AG09309 (cell line): Measurements from ENCODE around the gene TRIP12.

ENCODE experiments used
- DNase-seq: peaks from one replicate; pipeline ENCODE4 v3.0.0-alpha.2; 2010; ENCODE audit warnings: low read depth
- H3K4me3 ChIP-seq: 2 replicates; pipeline ENCODE4 v1.5.1; 2011; ENCODE audit warnings: mild to moderate bottlenecking, low read depth, low read length, moderate library complexity; ENCODE audit not compliant: control insufficient read depth
- TF ChIP-seq, protein P1 (sequence below): IDR thresholded peaks from 2 replicates; pipeline ENCODE4 v1.5.1; 2011; ENCODE audit warnings: mild to moderate bottlenecking, low read depth, low read length, inconsistent platforms; ENCODE audit not compliant: insufficient read depth, control insufficient read depth; ENCODE audit errors: missing control alignments

The TRIP12 gene

DNA sequence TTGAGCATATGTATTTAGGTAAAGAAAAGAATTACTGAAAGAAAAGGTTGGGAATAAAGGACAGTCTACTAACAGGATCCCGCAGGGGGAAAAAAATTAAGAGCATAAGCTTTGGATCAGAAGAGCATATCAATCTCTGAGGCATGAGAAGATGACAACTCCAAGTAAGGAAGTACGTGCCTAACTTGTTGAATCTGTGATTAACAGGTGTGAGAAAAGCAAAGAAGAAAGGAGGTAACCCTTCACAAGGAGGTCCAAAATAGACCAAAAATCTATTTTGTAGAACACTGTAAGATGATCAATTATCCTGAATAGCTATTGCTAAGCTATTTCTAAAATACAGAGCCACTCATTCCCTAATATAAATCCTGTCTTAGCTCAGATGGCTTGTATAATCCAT, 32.8 kb downstream of the TRIP12 start:
- DNase-seq: no peak
- no peak overlapping the region for H3K4me3 ChIP-seq
- TF ChIP-seq, protein P1, sequence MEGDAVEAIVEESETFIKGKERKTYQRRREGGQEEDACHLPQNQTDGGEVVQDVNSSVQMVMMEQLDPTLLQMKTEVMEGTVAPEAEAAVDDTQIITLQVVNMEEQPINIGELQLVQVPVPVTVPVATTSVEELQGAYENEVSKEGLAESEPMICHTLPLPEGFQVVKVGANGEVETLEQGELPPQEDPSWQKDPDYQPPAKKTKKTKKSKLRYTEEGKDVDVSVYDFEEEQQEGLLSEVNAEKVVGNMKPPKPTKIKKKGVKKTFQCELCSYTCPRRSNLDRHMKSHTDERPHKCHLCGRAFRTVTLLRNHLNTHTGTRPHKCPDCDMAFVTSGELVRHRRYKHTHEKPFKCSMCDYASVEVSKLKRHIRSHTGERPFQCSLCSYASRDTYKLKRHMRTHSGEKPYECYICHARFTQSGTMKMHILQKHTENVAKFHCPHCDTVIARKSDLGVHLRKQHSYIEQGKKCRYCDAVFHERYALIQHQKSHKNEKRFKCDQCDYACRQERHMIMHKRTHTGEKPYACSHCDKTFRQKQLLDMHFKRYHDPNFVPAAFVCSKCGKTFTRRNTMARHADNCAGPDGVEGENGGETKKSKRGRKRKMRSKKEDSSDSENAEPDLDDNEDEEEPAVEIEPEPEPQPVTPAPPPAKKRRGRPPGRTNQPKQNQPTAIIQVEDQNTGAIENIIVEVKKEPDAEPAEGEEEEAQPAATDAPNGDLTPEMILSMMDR: no peak

DNA sequence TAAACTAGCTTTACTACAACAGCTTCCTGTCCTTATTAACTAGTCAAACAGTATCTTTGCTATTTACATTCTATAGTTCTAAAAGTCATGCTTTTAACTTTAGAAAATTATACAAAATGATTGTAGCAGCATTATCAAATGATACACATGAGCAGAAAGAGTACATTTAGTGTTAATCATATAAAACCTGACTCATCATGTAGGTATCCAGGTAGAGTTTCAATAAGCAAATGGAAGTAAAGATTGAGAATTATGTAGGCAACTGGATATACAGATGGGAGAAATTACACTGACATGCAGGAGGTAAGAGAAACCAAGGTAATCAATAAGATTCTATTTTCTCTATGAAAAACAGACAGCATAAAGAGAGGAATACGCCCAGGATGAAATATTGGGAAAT, 33.8 kb downstream of the TRIP12 start:
- TF ChIP-seq, protein P1: no peak
- H3K4me3 ChIP-seq: no peak overlapping the region
- no peak for DNase-seq

DNA sequence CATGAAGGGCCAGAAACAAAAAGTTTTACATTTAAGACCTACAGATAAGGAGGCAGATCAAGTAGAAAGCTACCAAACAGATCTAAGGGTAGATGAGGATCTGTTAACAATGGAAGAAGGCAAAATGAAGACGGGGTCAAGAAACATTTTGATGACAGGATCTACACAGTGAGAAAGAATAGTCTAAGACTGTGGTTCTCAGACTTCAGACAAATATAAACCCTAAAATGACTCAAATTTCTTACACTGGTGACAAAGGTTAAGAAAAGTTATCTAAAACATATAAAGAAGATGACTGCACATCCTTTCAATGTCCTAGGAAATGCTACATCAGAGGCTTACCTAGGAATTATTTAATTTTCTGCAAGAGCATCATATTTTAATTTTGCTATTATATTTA, 34.4 kb downstream of the TRIP12 start:
- TF ChIP-seq, protein P1: no peak
- no peak overlapping the region for H3K4me3 ChIP-seq
- DNase-seq: no peak

DNA sequence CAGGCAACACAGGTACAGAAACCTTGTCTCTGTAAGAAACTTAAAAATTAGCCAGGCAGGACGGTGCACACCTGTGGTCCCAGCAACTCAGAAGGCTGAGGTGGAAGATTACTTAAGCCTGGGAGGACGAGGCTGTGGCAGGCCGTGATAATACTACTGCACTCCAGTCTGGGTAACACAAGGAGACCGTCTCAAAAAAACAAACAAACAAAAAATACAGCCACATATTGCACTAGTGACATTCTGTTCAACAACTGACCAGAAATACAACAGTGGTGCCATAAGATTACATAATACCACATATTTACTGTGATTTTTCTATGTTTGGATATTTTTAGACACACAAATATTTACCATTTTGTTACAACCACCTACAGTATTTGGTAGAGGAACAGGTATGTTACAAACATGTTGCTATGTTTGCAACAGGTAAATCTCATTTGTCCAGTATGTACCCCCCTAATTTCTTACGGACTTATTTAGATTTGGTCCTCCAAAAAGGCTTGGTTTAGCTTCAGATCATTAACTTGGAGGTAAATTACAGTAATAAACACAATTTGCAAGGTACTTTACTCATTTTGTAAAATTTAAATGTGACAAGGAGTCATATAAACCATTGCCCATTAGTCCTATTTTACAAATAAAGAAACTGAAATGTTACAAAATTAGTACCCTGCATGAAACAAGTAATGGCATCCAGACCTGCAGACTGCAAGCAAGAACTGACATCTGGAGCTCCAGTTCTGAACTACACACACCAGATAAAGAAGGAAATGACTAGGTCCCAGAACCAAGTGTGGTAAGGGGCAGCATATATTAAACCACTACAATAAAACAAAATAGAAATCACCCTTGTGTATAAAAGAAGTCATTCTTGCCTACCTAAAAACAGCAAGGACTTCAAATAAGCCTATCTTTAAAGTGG, 36.8 kb downstream of the TRIP12 start:
- H3K4me3 ChIP-seq: no peak overlapping the region
- DNase-seq: no peak
- TF ChIP-seq, protein P1: no peak

DNA sequence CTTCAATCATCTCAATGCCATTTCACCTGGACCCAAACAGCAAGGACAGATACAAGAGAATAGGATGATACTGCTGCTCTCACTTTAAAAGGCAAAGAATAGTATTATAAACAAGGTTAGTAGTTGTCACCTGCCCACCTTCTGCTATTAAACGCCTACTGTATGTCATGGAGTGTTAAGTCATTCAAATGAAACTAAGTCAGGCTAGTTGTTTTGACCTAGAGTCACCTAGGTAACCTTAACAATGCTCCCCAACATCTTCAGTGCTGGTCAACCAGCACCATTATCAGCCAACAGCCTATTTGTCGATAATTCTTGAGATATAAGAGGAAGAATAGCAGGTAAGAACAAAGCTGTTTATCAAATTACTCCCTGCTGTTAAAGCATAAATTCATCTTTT, 39.2 kb downstream of the TRIP12 start:
- TF ChIP-seq, protein P1: no peak
- DNase-seq: no peak
- H3K4me3 ChIP-seq: no peak overlapping the region

DNA sequence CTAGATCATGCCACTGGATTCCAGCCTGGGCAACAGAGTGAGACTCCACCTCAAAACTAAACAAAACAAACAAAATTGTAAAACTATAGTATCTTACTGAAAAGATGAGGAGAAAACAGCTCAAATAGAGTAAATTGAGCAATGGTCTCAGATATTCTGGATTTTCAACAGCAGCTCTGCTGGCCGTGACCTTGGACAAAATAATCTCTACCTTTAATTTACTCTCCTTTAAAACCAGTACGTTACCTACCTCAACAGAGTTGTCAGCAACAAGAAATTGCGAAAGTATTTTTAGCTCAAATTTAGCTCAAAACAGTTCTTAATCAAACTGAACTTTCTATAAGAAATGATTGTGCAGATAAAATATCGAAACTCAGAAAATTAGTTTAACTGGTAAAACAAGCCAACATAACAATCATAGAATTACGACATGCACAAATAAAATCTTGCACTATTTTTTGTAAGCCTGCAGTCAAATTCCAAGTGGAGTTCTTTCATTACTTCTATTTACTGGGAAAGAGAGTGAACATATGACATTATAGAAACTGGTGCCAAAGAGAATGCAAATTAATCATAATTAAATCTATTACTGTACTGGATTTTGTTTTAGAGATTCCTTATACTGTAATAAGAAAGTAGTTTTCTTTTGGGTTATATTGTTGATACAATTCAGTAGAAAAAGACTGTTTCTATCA, 40.8 kb downstream of the TRIP12 start:
- no peak for DNase-seq
- TF ChIP-seq, protein P1: no peak
- no peak overlapping the region for H3K4me3 ChIP-seq
